Activated CD8-positive, alpha-beta memory T cell treated with anti-CD3 and anti-CD28 coated beads for 4 hours (primary cell): Measurements from ENCODE around the gene EXOC5.
"Not testable (repeated sequence)": the region's sequence is repeated elsewhere in the genome, so short reads cannot be mapped to it uniquely, and the experiment has no call there.

ENCODE experiments used
- DNase-seq, 2 donors: peaks; one replicate each; pipeline ENCODE4 v3.0.0-alpha.2; 2020; ENCODE audit warnings: low read depth in 2 of 2

Gene EXOC5

GRCh38 chr14:57259672-57260071, 9.0 kb downstream of the EXOC5 start:
- no peak for DNase-seq

GRCh38 chr14:57258221-57258620, 10.5 kb downstream of the EXOC5 start:
- DNase-seq: not testable (repeated sequence)

- DNase-seq: no peak
Observed at GRCh38 chr14:57254884-57255283, 13.8 kb downstream of the EXOC5 start.

GRCh38 chr14:57246933-57247657, 21.6 kb downstream of the EXOC5 start:
- no peak for DNase-seq

- DNase-seq: no peak
Observed at GRCh38 chr14:57245941-57246340, 22.8 kb downstream of the EXOC5 start.

GRCh38 chr14:57244106-57244505, 24.6 kb downstream of the EXOC5 start:
- DNase-seq: no peak

GRCh38 chr14:57243320-57243719, 25.4 kb downstream of the EXOC5 start:
- no peak for DNase-seq

- DNase-seq: not testable (repeated sequence)
Observed at GRCh38 chr14:57240115-57240514, 28.6 kb downstream of the EXOC5 start.

GRCh38 chr14:57232006-57232405, 36.7 kb downstream of the EXOC5 start:
- DNase-seq: no peak

GRCh38 chr14:57228320-57228719, 40.4 kb downstream of the EXOC5 start:
- not testable (repeated sequence) for DNase-seq

GRCh38 chr14:57227083-57227482, 41.6 kb downstream of the EXOC5 start:
- no peak for DNase-seq

- DNase-seq: no peak
Observed at GRCh38 chr14:57221931-57222330, 46.8 kb downstream of the EXOC5 start.

- DNase-seq: no peak
Observed at GRCh38 chr14:57212919-57213318, 55.8 kb downstream of the EXOC5 start.

GRCh38 chr14:57209561-57209960, 59.1 kb downstream of the EXOC5 start:
- DNase-seq: no peak

GRCh38 chr14:57205938-57206337, 62.8 kb downstream of the EXOC5 start:
- DNase-seq: no peak

- DNase-seq: not testable (repeated sequence)
Observed at GRCh38 chr14:57202672-57203071, 66.0 kb downstream of the EXOC5 start.

- no peak for DNase-seq
Observed at GRCh38 chr14:57199921-57200320, 68.8 kb downstream of the EXOC5 start.

GRCh38 chr14:57189070-57189469, 79.6 kb downstream of the EXOC5 start:
- DNase-seq: no peak

- DNase-seq: no peak
Observed at GRCh38 chr14:57182760-57183503, 85.8 kb downstream of the EXOC5 start.

GRCh38 chr14:57179273-57179672, 89.4 kb downstream of the EXOC5 start:
- no peak for DNase-seq

- DNase-seq: no peak
Observed at GRCh38 chr14:57174466-57174865, 94.2 kb downstream of the EXOC5 start.

GRCh38 chr14:57171903-57172302, 96.8 kb downstream of the EXOC5 start:
- no peak for DNase-seq

- no peak for DNase-seq
Observed at GRCh38 chr14:57171363-57171762, 97.3 kb downstream of the EXOC5 start.
